Thoracic aorta (tissue), 2 donors: ENCODE measurements around the gene ATG9B. TPM values are rescaled to one million over a fixed set of nuclear protein-coding genes. Genes with fewer than 3 reads are reported as not detected.

Experiments
- ATAC-seq: fragments of 150-250 bp; one replicate; pipeline ENCODE4 v1.8.0; 2017; ENCODE audit warnings: low read depth; ENCODE audit not compliant: insufficient number of reproducible peaks, low FRiP score
- DNase-seq: peaks from one replicate; pipeline ENCODE4 v3.0.0-alpha.2; 2020; ENCODE audit warnings: low spot score
- H3K27ac ChIP-seq, 2 donors: fragments of 200-600 bp; sonication (generic); 1 replicate in 1 of 2; 2 replicates in 1 of 2; pipeline ENCODE4 v1.5.1; 2016; ENCODE audit warnings: mild to moderate bottlenecking in 2 of 2, moderate library complexity in 2 of 2
- H3K27me3 ChIP-seq: fragments of 200-600 bp; sonication (generic); replicated peaks from 2 replicates; pipeline ENCODE4 v1.6.0; 2016; ENCODE audit warnings: mild to moderate bottlenecking; ENCODE audit not compliant: insufficient read depth
- H3K36me3 ChIP-seq: fragments of 200-600 bp; sonication (generic); one replicate; pipeline ENCODE4 v1.5.1; 2016
- H3K4me1 ChIP-seq, 2 donors: fragments of 200-600 bp; sonication (generic); 1 replicate in 1 of 2; 2 replicates in 1 of 2; pipeline versions ENCODE4 v1.5.1 to v1.6.0; 2016; ENCODE audit warnings: low read depth in 2 of 2, mild to moderate bottlenecking in 1 of 2; ENCODE audit not compliant: control insufficient read depth in 1 of 2
- H3K4me3 ChIP-seq: fragments of 200-600 bp; sonication (generic); 2 replicates; pipeline ENCODE4 v1.5.1; 2016; ENCODE audit warnings: mild to moderate bottlenecking
- H3K9me3 ChIP-seq: fragments of 200-600 bp; sonication (generic); 2 replicates; pipeline ENCODE4 v1.5.1; 2016
- CTCF ChIP-seq: fragments of 200-600 bp; sonication (generic); IDR thresholded peaks from one replicate; pipeline ENCODE4 v1.5.1; 2019; ENCODE audit warnings: antibody characterized with exemption
- total RNA-seq, 2 donors: library from RNA; depleted of rRNA; stranded (reverse); fragments of >200 nt; gene quantifications; one replicate each; pipeline versions ENCODE4 v1.1.0 to v1.2.3, GENCODE V29; 2016

The ATG9B gene
- total RNA-seq, 2 donors from 2014 or later: 1.2 TPM; not detected in 1

GRCh38 chr7:151040616-151041375 is 16.5 kb upstream of the ATG9B start:
- ATAC-seq (no peak), DNase-seq (no peak)
- no peak for TF ChIP-seq CTCF
- Histone ChIP-seq H3K4me1 (peaks cover 11 to 12% of the 10 kb centered on the region in 2 donors), H3K27me3 (no peaks in the 10 kb centered on the region), H3K36me3 (peaks cover 22% of the 10 kb centered on the region), H3K9me3 (no peaks in the 10 kb centered on the region), H3K27ac (no peak overlapping the region), H3K4me3 (no peak overlapping the region)

DNA sequence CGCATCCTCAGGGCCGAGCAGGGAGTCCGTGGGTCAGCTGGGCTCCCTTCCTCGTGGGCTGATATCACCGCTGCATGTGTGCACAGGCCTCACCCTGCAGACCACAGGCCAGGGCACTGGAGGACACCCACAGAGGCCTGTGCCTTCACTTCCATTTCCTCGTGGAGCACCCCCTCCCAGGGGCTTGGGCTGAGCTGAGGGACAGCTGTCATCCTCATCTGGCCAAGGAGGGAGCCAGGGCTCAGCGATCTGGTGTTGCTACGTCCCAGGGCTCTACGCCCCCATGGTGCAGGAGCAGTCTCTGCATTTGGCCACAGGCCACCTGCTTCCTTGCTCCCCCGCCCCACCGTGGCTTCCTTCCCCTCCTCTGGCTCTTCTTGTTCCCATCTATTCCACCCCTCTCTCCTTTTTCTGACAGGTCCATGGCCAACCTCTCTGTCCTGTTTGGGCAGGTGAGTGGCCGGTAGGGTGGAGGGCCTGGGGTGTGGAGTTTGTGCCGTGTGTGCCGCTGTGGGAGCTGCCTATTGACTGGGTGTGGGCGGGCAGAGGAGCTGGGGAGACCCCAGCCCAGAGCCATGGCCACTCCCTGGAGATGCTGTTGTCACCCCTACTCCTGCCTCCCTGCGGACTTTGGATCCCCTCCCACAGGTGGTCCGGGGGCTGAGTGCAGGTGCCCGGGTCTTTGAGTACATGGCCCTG is 15.7 kb upstream of the ATG9B start:
- no peak for ATAC-seq

DNA sequence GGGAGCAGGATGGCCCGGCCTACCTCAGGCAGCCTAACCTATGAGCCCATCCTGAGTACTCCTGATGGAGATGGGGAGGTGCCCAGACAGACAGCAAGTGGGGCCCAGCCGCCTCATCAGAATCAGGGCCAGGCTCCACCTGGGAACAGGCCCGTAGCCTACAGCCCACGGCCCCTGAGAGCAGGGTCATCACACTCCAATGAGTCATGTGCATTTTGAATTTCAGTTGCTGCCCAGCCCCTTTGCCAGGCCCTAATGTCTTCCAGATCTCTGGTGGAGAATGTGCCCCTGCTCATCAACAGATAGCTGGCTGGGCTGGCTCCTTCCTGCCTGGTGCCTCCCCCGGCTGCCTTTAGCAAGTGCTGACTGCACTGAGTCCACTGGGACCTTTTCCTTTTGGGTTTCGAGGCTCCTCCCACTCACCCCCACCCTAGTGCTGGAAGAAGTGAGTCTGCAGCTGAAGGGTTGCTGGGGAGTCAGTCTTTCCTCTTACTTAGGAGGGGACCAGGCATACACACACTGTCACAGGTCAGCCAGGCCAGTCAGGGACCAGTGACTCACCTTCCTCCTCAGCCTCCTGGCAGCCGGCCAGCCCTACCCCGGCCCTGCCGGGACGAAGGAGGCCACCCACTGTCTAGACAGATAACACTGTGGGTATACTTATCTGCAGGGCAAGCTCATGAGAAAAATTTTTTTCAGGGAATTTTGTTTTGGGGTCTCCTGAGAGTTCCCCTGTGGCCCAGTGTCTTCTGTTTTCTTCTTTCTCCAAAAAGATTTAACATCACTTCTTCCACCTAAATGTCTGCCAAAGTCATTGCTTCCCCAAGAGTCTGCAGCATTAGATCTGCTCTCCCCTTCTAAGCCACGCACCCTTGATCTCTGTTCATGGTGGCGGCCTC is 14.9 kb upstream of the ATG9B start:
- Histone ChIP-seq H3K27ac (peak overlapping the region in 1 of 2 donors; percentile 62), H3K36me3 (peaks cover 30% of the 10 kb centered on the region), H3K27me3 (no peaks in the 10 kb centered on the region), H3K9me3 (no peaks in the 10 kb centered on the region), H3K4me3 (no peak overlapping the region), H3K4me1 (peaks cover 11 to 12% of the 10 kb centered on the region in 2 donors)
- TF ChIP-seq CTCF: no peak
- DNase-seq (peak; percentile 63), ATAC-seq (peak; percentile 84)

More for the DNA sequence above, 15.7 kb upstream of the ATG9B start:
- Histone ChIP-seq H3K27ac (peak overlapping the region in 1 of 2 donors; percentile 62), H3K4me3 (no peak overlapping the region), H3K27me3 (no peaks in the 10 kb centered on the region), H3K9me3 (no peaks in the 10 kb centered on the region), H3K4me1 (peaks cover 11 to 12% of the 10 kb centered on the region in 2 donors), H3K36me3 (peaks cover 30% of the 10 kb centered on the region)
- no peak for TF ChIP-seq CTCF
- DNase-seq: no peak

DNA sequence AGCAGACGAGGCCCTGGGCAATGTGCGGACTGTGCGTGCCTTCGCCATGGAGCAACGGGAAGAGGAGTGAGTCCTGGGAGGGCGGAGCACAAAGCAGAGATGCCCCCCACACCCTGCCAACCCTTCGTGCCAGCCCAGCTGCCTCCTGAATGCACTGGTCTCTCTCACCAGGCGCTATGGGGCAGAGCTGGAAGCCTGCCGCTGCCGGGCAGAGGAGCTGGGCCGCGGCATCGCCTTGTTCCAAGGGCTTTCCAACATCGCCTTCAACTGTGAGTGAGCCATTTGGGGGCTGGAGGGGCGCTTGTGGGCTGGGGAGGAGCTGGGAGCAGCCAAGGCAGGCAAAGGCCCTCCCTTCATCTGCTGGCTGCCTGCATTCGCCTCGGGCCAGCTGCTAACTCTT is 11.6 kb upstream of the ATG9B start:
- H3K36me3 ChIP-seq: peaks cover 20% of the 10 kb centered on the region
- H3K4me1 ChIP-seq: peaks cover 11 to 12% of the 10 kb centered on the region in 2 donors
- DNase-seq (no peak), ATAC-seq (no peak)
- H3K27ac ChIP-seq: no peak overlapping the region
- no peak overlapping the region for H3K4me3 ChIP-seq
- no peaks in the 10 kb centered on the region for H3K27me3 ChIP-seq
- H3K9me3 ChIP-seq: no peaks in the 10 kb centered on the region
- TF ChIP-seq CTCF: no peak
